Pancreas (tissue), 10 donors: Measurements from ENCODE around the gene TMEM271. TPM values are rescaled to one million over a fixed set of nuclear protein-coding genes. Genes with fewer than 3 reads are reported as not detected.

Source experiments
- ATAC-seq, 4 donors: fragments of 200-7000 bp; cut with Tn5 transposase; one replicate each; pipeline versions ENCODE4 v1.8.0 to v1.9.1; 2020; ENCODE audit warnings: mild to moderate bottlenecking in 4 of 4, moderate library complexity in 4 of 4
- DNase-seq, 6 donors: peaks; one replicate each; pipeline ENCODE4 v3.0.0-alpha.2; 2020
- FAIRE-seq: peaks from 2 replicates; lab custom pipeline; 2012; peaks lifted over from hg19 to GRCh38; lab: Jason Lieb, UNC
- H3K27ac ChIP-seq, 4 donors: fragments of 200-600 bp; sonication (generic); 1 replicate in 3 of 4; 2 replicates in 1 of 4; pipeline versions ENCODE4 v1.5.0 to v1.8.0; 2020
- H3K27me3 ChIP-seq, 4 donors: fragments of 200-600 bp; one replicate each; pipeline ENCODE4 v1.8.0; 2021
- H3K36me3 ChIP-seq, 3 donors: fragments of 200-600 bp; sonication (generic) in 1 of 3; one replicate each; pipeline versions ENCODE4 v1.5.0 to v1.8.0; 2020 to 2021
- H3K4me1 ChIP-seq, 3 donors: fragments of 200-600 bp; one replicate each; pipeline ENCODE4 v1.8.0; 2021
- H3K4me3 ChIP-seq, 4 donors: fragments of 200-600 bp; sonication (generic) in 2 of 4; one replicate each; pipeline versions ENCODE4 v1.5.0 to v1.8.0; 2020 to 2021
- H3K9me3 ChIP-seq, 4 donors: fragments of 200-600 bp; one replicate each; pipeline ENCODE4 v1.8.0; 2021
- CTCF ChIP-seq, 4 donors: fragments of 200-600 bp; sonication (generic) in 3 of 4; IDR thresholded peaks; one replicate each; pipeline versions ENCODE4 v1.5.0 to v1.8.0; 2021; ENCODE audit warnings: antibody characterized with exemption in 4 of 4
- WGBS, 2 donors: extraction: QIAGEN DNeasy Blood & Tissue Kit; methylation state at CpG; one replicate each; pipeline ENCODE4 v1.1.7; 2013; 5-methylcytosine and 5-hydroxymethylcytosine counted together
- intact Hi-C, 3 donors: fragments of 100-400 bp; cut with DNase I; formaldehyde crosslinking; loops; one replicate each; pipeline versions ENCODE4 v1.11.1 to v1.14.2; 2022
- polyA plus RNA-seq, 2 donors: library from polyadenylated mRNA; stranded (reverse); fragments of 200-250 nt; gene quantifications; one replicate each; pipeline ENCODE4 v1.2.3, GENCODE V29; 2013
- total RNA-seq, 6 donors: library from RNA; stranded (reverse); fragmentation: NEBNext Ultra II Directional in 4 of 6; extraction: Animal tissue kit (Norgen Biotek cat#: 25700) in 4 of 6; gene quantifications; one replicate each; pipeline versions ENCODE4 v1.2.1 to v1.2.4, GENCODE V29; 2021 to 2023
- donor health status: healthy with polysubstance abuse.
- donor health status: DM: no; HTN: no; CAD: no; lungs with moderate emphysema.
- donor health status: DM: no; HTN: no; CAD: no.
- donor health status: control.
- donor health status: control.
- donor health status: Bipolar disorder and iron deficiency.
- donor health status: DM: yes; HTN: yes; CAD: no.
- donor health status: DM: no; HTN: no; CAD: no.
- donor health status: DM: no; HTN: no; CAD: no.
- donor health status: DM: yes; HTN: yes; CAD: no.

TMEM271 gene
- total and polyA plus RNA-seq, 8 donors, result 0.04 to 0.35 (median 0.23) TPM; not detected in 2

GRCh38 chr4:541271-541670 is 34.8 kb downstream of the TMEM271 start:
- H3K4me1 ChIP-seq, result no peaks in the 10 kb centered on the region
- no peak for TF ChIP-seq CTCF (IDR thresholded peaks at IDR 0.05)
- peaks cover 0 to 4% (median 0%) of the 10 kb centered on the region in 3 donors for H3K36me3 ChIP-seq
- DNase-seq (no peak), ATAC-seq (no peak), FAIRE-seq (no peak)
- no peaks in the 10 kb centered on the region for H3K27me3 ChIP-seq
- no peak overlapping the region for H3K4me3 ChIP-seq
- H3K9me3 ChIP-seq, result no peaks in the 10 kb centered on the region
- intact Hi-C loops, result no loop called here
- 90 to 91% methylated on average over 3 of the region's 3 CpGs for WGBS, 2 donors
- no peak overlapping the region for H3K27ac ChIP-seq

- ATAC-seq, result no peak
- DNase-seq, result no peak
Observed at GRCh38 chr4:538542-539142, 37.5 kb downstream of the TMEM271 start.

GRCh38 chr4:537436-538264 is 38.4 kb downstream of the TMEM271 start:
- H3K4me1 ChIP-seq, result no peaks in the 10 kb centered on the region
- no peaks in the 10 kb centered on the region for H3K27me3 ChIP-seq
- peak in 1 of 6 donors; percentile 52 for DNase-seq
- ATAC-seq, result no peak
- peaks cover 0 to 11% (median 5%) of the 10 kb centered on the region in 3 donors for H3K36me3 ChIP-seq
- H3K27ac ChIP-seq, result no peak overlapping the region
- no peak overlapping the region for H3K4me3 ChIP-seq
- intact Hi-C loops, result no loop called here
- no peak for FAIRE-seq
- WGBS, 2 donors, result 95% methylated on average over 21 of the region's 21 CpGs
- TF ChIP-seq CTCF (IDR thresholded peaks at IDR 0.05), result no peak
- no peaks in the 10 kb centered on the region for H3K9me3 ChIP-seq

More at GRCh38 chr4:538542-539142, 37.5 kb downstream of the TMEM271 start:
- FAIRE-seq, result no peak
- H3K27me3 ChIP-seq, result no peaks in the 10 kb centered on the region
- no peak overlapping the region for H3K27ac ChIP-seq
- H3K4me1 ChIP-seq, result no peaks in the 10 kb centered on the region
- no peaks in the 10 kb centered on the region for H3K9me3 ChIP-seq
- H3K4me3 ChIP-seq, result no peak overlapping the region
- 95 to 96% methylated on average over 8 of the region's 8 CpGs for WGBS, 2 donors
- intact Hi-C loops, result no loop called here
- H3K36me3 ChIP-seq, result peaks cover 0 to 8% (median 5%) of the 10 kb centered on the region in 3 donors
- no peak for TF ChIP-seq CTCF (IDR thresholded peaks at IDR 0.05)

GRCh38 chr4:536351-536972 is 39.6 kb downstream of the TMEM271 start:
- FAIRE-seq (no peak), DNase-seq (no peak), ATAC-seq (no peak)
- no peaks in the 10 kb centered on the region for H3K4me1 ChIP-seq
- WGBS, 2 donors, result 96 to 97% methylated on average over 36 of the region's 36 CpGs
- peaks cover 0 to 13% (median 5%) of the 10 kb centered on the region in 3 donors for H3K36me3 ChIP-seq
- H3K27me3 ChIP-seq, result no peaks in the 10 kb centered on the region
- intact Hi-C loops, result no loop called here
- H3K27ac ChIP-seq, result no peak overlapping the region
- no peaks in the 10 kb centered on the region for H3K9me3 ChIP-seq
- no peak for TF ChIP-seq CTCF (IDR thresholded peaks at IDR 0.05)
- no peak overlapping the region for H3K4me3 ChIP-seq
